HepG2 (cell line): ENCODE measurements around the gene PKNOX2.

Experiments
- JUNB ChIP-seq: sonication (generic); formaldehyde crosslinking; IDR thresholded peaks from 2 replicates; pipeline ENCODE4 v1.8.0; 2022; ENCODE audit warnings: missing genetic modification reagents, mild to moderate bottlenecking, borderline replicate concordance
- NFE2L2 ChIP-seq: fragments of 150-350 bp; IDR thresholded peaks from 2 replicates; pipeline ENCODE4 v1.6.1; 2014; ENCODE audit warnings: low read length
- U2AF2 ChIP-seq: fragments of 200-400 bp; formaldehyde crosslinking; IDR thresholded peaks from 2 replicates; pipeline ENCODE4 v1.6.1; 2017; ENCODE audit warnings: low read depth, mild to moderate bottlenecking, low read length
- ZBTB21 ChIP-seq: sonication (generic); formaldehyde crosslinking; IDR thresholded peaks from 2 replicates; pipeline ENCODE4 v1.4.0; 2020; ENCODE audit warnings: missing genetic modification reagents
- ZNF24 ChIP-seq: fragments of 450-650 bp; IDR thresholded peaks from 2 replicates; pipeline ENCODE4 v1.6.1; 2017; ENCODE audit warnings: antibody characterized with exemption, mild to moderate bottlenecking

DNA sequence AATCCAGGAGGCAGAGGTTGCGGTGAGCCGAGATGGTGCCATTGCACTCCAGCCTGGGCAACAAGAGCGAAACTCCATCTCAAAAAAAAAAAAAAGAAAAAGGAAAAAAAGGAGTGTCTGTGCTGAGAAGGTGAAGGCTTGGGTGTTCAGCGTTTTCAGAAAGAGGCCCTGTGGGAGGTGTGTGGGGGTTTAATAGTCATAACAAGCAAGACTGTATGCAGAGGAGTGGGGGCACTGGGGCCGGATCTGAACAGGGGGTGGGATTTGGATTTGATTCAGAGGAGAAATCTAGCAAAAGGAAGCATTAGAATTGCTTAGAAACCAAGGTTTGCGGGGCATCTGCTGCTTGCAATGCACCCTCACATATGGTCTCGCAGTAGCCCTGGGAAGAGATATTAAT lies 195.5 kb downstream of the PKNOX2 start:
- TF ChIP-seq U2AF2 (no peak), JUNB (CRISPR knock-in tag) (no peak), NFE2L2 (no peak), ZNF24 (no peak), ZBTB21 (CRISPR knock-in tag) (no peak)
